Stromal cell of bone marrow (primary cell): ENCODE results near the gene ARHGEF28.

Experiments
- DNase-seq: peaks from one replicate; pipeline ENCODE4 v3.0.0-alpha.2; 2012; ENCODE audit warnings: low read depth

Gene ARHGEF28

GRCh38 chr5:73968729-73969128 lies 342.7 kb downstream of the ARHGEF28 start:
- no peak for DNase-seq

GRCh38 chr5:73969195-73970036 lies 343.4 kb downstream of the ARHGEF28 start:
- no peak for DNase-seq

DNA sequence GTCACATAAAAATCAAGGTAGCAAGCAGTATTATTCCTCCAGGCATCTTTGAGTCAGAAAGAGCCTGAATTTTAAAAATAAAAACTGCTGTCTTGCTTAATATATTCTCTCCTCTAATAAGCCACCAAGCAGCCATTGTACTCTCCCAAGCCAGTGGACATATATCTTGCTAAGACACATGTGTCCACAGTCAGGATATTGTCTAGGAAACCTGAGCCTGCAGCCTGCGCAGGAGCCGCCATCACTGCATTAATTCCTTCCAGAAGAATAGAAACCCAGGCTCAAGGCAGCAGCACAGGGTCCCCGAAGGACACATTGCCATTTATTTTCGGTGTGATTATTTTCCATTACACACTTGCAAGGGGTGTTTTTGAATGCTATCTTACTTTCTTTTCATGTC lies 345.3 kb downstream of the ARHGEF28 start:
- no peak for DNase-seq

- DNase-seq, result no peak
Observed at GRCh38 chr5:73973135-73973534, 347.1 kb downstream of the ARHGEF28 start.

- DNase-seq, result no peak
Observed at GRCh38 chr5:73974871-73975360, 348.9 kb downstream of the ARHGEF28 start.

GRCh38 chr5:73975845-73976244 lies 349.8 kb downstream of the ARHGEF28 start:
- no peak for DNase-seq

DNA sequence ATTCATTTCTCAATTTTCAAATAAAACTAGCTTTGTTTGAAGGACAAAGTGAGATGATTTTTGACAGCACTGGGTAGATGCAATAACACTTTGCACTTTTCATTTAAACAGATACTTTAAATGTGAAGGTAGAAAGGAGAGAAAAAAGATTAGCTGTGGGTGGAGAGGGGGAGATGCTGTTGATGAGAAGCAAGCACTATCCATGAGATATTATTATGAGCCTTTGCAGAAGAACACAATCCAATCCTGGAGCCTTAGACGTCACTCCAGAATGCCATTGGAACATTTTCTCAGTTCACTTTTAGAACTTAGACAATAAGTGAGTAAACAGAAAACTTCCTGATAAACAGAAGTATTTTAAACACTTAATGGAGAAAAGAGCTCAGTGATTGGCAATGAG lies 351.1 kb downstream of the ARHGEF28 start:
- DNase-seq, result no peak

DNA sequence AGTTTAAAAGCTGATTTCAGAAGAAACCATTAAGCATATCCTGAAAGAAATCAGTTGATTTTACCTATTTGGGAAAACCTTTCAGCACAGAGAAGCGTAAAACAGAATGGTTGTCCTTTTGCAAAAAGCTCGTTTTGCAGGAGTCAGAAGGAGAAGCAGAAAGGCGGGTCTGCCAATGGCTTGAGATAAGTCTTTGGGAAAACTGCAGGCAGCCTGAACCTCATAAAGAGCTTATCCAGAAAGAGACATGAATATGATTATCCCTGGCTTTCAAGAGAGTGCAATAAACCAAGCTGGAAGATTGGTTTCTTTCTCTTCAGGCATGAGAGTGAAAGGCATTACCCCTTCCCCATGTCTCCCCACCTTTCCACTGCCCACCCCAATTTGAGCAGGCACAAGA lies 353.3 kb downstream of the ARHGEF28 start:
- DNase-seq, result no peak

DNA sequence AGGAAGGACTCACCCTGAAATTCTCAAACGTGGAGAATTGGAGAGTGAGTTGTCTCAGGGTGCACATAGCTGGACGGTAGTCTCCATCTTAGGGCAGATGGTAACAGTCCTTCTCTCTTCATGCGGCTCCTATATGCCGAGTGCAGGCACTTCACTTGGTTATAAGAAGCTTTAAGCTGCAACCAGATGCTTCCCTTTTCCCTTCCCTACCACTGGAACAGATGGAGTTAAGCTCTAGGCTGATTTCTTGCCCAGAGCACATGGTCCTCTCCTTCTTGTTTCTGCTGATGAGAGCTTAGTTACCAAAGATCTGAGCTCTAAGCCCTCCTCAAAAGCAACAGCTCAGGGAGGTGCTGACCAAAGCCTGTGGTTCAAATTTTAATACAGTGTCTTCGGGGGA lies 355.7 kb downstream of the ARHGEF28 start:
- no peak for DNase-seq

- DNase-seq, result no peak
Observed at GRCh38 chr5:73983644-73984043, 357.6 kb downstream of the ARHGEF28 start.

GRCh38 chr5:73985145-73985544 lies 359.1 kb downstream of the ARHGEF28 start:
- no peak for DNase-seq

- no peak for DNase-seq
Observed at GRCh38 chr5:73986729-73987128, 360.7 kb downstream of the ARHGEF28 start.

DNA sequence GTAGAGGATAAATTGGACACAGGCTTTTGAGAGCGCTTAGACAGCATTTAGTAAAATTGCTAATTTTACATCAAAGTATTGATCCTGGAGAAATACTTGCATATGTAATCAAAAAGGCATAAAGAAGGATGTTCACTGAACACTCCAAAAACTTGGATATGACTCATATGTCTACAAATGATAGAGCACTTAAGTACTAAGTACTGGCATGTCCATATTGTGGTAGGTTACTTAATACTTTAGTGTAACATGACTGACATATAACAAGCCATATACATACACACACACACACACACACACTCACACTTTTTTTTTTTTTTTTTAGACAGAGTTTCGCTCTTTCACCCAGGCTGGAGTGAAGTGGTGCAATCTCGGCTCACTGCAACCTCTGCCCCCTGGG lies 361.9 kb downstream of the ARHGEF28 start:
- DNase-seq, result no peak

DNA sequence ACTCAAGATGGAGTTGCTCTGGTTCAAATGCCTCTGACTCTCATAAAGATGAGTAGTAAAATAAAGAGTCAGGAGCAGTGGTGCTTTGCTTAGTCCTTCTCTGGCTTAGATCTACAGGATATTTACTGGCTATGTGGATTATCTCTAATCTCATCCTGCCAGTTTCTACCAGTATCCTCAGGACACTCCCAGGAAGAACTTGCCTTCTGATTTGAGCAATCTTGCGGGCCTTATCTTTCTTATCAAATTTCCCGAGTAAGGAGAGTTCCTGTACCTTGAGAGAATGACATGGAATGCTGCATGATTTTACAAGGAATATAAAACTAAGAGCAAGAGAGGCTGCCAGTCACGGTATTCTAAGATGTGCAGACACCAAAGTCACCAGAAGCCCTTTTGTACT lies 364.0 kb downstream of the ARHGEF28 start:
- DNase-seq, result no peak
